ENCODE results near the gene UBE3B.
"Not testable (repeated sequence)": the region's sequence is repeated elsewhere in the genome, so short reads cannot be mapped to it uniquely, and the experiment has no call there.

UBE3B gene

DNA sequence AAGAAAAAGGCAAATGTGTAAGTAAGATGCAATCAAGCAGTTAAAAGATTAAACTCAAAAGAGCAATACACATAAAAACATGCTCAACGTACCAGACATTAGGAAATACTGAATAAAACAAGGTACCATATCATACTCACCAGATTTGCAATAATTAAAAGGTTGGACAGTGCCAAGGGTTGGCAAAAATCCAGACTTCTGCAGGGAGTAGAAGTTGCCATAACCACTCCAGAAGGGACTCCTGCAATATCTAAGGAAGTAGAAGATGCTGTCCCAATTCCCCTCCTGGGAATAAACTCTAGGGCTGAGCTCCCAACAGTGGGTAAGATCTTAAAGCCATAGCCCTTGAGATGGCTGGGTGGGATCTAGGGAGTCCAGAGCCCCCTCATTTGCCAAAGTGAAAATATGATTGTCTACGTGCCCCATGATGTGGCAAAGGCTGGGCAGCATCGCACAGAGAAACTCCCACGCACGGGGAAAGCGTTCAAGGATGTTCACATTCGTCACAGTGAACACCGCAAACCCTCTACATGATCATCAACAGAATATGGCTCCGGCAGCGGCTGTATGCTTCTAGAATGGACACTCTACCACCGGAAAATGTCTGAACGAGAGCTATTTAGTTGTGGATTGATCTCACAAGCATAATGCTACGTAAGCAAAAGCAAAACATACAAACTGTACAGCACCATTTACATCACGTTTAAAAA lies 12.6 kb upstream of the UBE3B start:
- H3K4me3 ChIP-seq (ENCODE audit: low read length), result no peak overlapping the region
- no peak for DNase-seq (ENCODE audit: low read depth)
- TF ChIP-seq, protein P1, sequence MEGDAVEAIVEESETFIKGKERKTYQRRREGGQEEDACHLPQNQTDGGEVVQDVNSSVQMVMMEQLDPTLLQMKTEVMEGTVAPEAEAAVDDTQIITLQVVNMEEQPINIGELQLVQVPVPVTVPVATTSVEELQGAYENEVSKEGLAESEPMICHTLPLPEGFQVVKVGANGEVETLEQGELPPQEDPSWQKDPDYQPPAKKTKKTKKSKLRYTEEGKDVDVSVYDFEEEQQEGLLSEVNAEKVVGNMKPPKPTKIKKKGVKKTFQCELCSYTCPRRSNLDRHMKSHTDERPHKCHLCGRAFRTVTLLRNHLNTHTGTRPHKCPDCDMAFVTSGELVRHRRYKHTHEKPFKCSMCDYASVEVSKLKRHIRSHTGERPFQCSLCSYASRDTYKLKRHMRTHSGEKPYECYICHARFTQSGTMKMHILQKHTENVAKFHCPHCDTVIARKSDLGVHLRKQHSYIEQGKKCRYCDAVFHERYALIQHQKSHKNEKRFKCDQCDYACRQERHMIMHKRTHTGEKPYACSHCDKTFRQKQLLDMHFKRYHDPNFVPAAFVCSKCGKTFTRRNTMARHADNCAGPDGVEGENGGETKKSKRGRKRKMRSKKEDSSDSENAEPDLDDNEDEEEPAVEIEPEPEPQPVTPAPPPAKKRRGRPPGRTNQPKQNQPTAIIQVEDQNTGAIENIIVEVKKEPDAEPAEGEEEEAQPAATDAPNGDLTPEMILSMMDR (conservative IDR thresholded peaks at IDR 0.05; ENCODE audit: low read depth, low read length), result no peak

DNA sequence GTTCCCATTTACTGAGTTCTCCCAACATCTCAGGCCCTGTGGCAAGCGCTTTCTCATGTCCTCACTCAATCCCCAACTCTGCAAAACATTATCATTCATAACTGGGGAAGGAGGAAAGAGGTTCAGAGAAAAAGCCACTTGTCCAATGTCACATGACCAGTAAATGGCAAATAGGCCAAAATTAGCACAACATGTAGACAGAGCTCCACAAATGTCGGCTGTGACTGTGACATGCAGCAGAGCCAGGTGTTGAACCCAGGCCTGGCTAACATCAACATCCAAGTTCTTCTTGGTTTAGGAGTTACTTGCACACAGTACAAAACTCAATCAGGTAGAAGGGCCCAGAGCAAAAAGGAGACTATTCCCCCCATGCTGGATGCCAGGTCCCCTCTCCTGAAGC lies 11.1 kb upstream of the UBE3B start:
- no peak overlapping the region for H3K4me3 ChIP-seq (ENCODE audit: low read length)
- DNase-seq (ENCODE audit: low read depth), result no peak
- TF ChIP-seq, protein P1 (conservative IDR thresholded peaks at IDR 0.05; ENCODE audit: low read depth, low read length), result no peak

DNA sequence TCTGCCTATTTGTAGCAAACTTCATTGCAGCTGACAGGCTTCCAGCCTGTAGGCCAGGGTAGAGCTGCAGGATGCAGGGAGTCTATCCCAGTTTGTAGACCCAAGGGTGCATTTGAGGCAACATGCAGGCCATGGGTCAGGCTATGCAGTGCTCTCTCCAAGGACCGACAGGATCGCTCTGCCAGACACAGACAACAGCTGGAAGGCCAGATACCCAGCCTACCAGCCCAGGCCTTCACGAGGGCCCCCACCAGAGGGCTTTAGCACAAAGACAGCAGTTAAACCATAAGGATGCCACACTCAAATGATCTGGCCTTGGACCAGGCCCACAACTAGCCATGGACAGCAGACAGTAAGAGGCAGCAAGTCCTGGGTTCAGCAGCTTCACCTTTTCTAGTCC lies 10.6 kb upstream of the UBE3B start:
- TF ChIP-seq, protein P1 (conservative IDR thresholded peaks at IDR 0.05; ENCODE audit: low read depth, low read length), result no peak
- no peak overlapping the region for H3K4me3 ChIP-seq (ENCODE audit: low read length)
- no peak for DNase-seq (ENCODE audit: low read depth)

DNA sequence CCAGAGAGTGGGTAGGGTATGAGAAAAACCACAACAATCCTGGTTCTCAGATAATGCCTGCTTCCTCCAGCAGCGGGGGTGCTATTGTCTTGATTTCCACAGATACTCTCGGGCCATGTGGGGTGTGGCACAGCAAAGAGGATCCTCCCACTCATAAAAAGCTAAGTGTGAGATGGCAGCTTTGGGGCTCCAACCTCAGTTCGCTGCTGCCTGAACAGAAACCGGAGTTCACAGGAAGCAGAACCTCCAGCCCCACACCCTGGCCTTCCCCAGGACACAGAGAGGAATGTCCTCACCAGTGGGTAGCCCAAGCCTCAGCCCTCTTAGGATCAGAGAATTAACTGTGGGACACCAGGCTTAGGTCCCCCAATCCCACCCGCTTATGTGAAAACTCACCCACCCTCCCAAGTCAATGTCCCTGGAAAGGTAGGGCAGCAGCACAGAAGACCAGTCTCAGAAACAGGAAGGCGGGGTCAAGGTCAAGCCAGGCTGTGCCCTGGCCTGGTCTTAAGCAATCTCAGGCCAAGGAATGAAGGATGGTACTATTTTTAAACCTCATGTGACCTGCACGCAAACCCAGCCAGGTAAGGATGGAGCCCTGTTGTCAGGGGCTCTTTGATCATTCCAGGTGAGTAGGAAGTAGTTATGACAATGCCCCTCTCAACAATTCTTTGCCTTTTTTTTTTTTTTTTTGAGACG lies 9.3 kb upstream of the UBE3B start:
- H3K4me3 ChIP-seq (ENCODE audit: low read length), result no peak overlapping the region
- DNase-seq (ENCODE audit: low read depth), result no peak
- TF ChIP-seq, protein P1 (conservative IDR thresholded peaks at IDR 0.05; ENCODE audit: low read depth, low read length), result no peak

DNA sequence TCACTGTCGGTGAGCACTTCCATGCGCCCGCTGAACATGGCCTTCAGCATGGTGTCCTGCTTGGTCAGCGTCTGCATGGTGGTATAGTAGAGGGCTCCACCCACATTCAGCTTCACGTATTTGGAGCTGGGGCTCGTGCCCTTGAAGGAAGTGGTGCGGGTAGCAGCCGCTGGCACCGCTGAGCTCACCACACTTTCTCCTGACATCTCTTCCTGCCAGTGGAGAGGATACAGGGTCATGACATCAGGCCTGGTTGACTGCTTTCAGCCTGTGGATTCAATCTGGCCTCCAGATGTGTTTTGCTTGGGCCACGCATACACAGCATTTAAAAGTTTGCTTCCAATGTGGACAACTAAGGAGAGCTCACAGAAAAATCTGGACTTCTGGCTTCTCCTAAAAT lies 7.9 kb upstream of the UBE3B start:
- no peak overlapping the region for H3K4me3 ChIP-seq (ENCODE audit: low read length)
- TF ChIP-seq, protein P1 (conservative IDR thresholded peaks at IDR 0.05; ENCODE audit: low read depth, low read length), result no peak
- no peak for DNase-seq (ENCODE audit: low read depth)

DNA sequence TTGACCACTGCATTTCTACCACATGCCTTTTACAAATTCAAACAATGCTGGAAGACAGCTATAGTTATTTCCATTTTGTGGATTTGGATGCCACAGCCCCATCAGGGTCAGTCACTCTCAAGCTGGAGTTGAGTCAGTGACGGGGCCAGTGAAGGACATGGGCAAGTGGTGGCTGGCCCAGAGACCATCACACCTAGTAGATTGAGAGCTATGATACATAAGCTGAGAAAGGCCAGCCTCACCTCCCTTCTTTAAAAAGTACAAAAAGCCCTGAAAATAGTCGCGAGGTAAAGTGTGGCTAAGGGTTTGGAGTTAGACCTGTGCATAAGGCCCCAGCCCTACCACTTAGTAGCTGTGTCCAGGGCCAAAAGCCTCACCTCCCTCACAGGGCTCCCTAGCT lies 4.4 kb upstream of the UBE3B start:
- H3K4me3 ChIP-seq (ENCODE audit: low read length), result no peak overlapping the region
- TF ChIP-seq, protein P1 (conservative IDR thresholded peaks at IDR 0.05; ENCODE audit: low read depth, low read length), result no peak
- DNase-seq (ENCODE audit: low read depth), result no peak

DNA sequence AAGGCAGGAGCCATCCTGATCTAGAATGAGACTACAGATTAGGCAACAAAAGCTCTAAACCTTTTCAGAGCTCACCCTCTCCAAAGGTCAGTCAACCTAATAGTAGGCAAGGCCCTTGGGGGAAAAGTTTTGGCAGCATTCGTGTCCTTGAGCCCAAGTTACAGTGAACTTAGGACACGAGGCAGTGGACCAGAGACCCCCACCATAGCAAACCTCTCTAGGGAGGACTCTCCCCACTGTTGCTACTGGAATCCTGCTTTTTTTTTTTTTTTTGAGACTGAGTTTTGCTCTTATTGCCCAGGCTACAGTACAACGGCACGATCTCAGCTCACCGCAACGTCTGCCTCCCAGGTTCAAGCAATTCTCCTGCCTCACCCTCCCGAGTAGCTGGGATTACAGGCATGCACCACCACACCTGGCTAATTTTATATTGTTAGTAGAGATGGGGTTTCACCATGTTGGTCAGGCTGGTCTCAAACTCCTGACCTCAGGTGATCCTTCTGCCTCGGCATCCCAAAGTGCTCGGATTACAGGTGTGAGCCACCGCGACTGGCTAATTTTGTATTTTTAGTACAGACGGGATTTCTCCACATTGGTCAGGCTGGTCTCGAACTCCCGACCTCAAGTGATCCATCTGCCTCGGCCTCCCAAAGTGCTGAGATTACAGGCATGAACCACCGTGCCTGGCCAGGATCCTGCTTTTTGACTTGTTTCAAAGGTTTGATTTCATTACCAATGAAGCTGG lies 3.7 kb upstream of the UBE3B start:
- DNase-seq (ENCODE audit: low read depth), result not testable (repeated sequence)

More for the DNA sequence above, 3.7 kb upstream of the UBE3B start:
- not testable (repeated sequence) for H3K4me3 ChIP-seq (ENCODE audit: low read length)

Data from retinal pigment epithelial cell (primary cell).